HS-27A (cell line): ENCODE measurements around the gene MYO18A.
"Not testable (repeated sequence)": the region's sequence is repeated elsewhere in the genome, so short reads cannot be mapped to it uniquely, and the experiment has no call there.

Source experiments
- DNase-seq: peaks from one replicate; pipeline ENCODE4 v3.0.0-alpha.2; 2012; ENCODE audit warnings: low read depth, missing footprints

MYO18A gene

DNA sequence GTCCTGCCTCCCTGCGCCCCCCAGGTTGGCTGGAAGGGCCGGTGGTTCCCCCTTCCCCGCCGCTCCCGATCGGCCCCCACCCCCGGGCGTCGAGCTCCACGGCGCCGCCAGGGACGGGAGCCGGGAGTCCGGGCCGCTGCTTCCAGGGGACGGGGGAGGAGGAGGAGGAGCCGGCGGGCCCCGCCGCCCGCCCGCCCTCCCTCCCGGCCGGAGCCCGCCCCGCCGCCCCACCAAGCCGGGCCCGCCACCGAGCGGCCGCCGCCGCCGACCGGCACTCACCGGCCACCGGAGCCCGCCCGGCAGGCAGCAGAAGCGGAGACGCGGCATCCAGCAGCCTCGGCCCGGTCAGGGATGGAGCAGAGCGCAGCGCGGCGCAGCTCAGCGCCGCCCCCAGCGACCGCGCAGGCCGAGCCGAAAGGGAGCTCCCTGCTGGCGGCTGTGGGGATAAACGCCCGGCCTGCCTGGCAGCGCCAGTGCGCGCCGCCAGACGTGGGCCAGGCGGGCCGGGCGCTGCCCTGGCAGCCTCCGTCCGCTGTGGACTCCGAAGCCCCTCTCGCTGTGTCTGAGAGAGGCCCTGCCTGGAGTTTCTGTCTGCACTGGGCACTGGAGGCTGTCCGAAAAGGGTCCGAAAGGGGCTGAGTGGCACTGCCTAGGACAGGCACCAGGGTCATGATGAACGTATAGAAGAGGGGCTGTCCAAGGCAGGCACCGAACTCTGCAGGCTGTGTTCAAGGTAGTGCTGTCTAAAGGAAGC lies at the start of gene MYO18A:
Gene MYO18A, minus strand, starts transcription at position 365 of the 754 bp plus-strand sequence. CDS start 13,458 bp downstream, outside the sequence.
- DNase-seq: no peak

DNA sequence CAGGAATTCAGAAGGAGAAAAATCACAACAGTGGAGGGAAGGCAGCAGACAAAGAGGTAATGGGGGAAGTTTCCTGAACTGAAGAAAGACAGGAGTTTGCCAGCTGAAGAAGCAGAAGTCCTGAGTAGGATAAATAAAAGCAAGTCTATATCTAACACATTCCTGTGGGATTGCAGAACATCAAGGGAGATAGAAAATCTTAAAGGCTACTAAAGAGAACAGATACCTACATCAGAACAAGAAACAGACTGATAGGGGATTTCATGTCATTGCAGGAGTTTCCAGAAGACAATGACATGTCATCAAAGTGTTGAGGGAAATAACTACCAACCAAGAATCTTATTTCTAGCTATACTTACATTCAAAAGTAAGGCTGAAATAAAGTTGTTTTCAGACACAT lies 45.2 kb upstream of the MYO18A start:
- DNase-seq: no peak

DNA sequence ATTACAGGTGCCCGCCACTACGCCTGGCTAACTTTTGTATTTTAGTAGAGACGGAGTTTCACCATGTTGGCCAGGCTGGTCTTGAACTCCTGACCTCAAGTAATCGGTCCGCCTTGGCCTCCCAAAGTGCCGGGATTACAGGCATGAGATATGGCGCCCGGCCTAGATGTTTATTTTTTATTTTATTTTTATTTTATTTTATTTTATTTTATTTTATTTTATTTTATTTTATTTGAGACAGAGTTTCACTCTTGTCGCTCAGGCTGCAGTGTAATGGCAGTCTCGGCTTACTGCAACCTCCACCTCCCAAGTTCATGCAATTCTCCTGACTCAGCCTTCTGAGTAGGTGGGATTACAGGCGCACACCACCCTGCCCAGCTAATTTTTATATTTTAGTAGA lies 41.1 kb upstream of the MYO18A start:
- DNase-seq: not testable (repeated sequence)

- no peak for DNase-seq
Observed at GRCh38 chr17:29219378-29220047, 39.3 kb upstream of the MYO18A start.

DNA sequence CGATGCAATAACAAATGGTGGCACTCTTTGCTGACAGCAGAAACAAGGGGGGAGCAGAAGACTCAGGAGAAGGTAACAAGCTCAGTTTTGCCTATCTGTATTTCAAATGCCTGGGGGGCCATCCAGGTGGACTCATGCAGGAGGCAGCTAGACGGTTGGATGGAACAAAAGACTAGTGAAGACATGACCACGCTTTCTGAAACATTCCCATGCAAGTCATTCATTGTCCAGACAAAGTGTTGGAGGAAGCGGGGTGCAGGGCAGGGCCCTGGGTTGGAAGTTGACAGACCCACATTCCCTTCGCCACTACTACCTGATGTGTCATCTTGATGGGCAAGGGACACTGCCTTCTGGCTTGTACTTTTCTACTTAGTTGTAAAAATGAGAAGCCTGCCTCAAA lies 36.7 kb upstream of the MYO18A start:
- DNase-seq: no peak

DNA sequence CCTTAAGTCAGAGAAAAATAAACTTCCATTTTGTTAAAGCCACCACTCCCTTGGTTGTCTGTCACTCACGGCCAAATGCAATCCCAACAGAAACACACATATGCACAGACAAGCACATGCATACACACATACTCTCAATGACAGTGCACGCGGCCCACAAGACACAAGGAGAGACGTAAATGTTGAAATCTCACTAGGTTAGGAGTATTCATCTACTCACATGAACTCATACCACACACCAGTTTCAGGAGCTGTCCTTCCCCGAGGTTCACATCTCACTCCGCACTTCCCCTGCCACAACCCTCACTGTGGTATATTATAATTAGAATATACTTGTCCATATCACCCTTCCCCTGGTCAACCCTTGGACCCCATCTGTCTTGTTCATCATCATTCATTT lies 36.0 kb upstream of the MYO18A start:
- DNase-seq: no peak

DNA sequence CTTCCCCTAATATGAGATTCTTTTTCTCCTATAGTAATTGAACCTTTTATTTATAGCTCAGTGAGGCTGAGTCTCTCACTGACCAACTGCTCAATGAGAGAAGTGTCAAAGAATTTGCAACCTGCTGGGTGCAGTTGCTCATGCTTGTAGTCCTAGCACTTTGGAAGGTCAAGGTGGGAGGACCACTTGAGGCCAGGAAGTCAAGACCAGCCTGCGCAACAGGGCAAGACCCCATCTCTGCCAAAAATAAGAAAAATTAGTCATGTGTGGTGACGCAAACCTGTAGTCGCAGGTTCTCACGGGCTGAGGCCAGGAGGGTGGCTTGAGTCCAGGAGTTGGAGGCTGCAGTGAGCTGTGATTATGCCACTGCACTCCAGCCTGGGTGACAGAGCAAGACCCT lies 35.5 kb upstream of the MYO18A start:
- no peak for DNase-seq

DNA sequence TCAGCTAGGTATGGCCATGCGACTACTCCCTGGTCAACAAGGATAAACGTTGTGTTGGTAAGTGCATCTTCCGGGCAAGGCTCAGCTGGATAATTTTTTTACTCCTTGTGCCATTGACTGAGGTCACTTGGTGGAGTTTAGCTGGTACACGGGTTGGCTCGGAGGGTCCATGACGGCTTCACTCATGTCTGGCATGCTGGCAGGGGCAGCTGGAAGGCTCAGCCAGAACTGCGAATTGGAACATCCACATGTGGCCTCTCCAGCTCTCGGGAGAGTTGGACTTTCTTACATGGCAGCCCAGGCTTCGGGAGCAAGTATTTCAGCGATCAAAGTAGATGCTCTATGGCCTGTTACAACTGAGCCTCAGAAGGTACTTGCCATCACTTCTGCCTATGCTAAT lies 35.0 kb upstream of the MYO18A start:
- DNase-seq: no peak

- DNase-seq: no peak
Observed at GRCh38 chr17:29214215-29215146, 34.3 kb upstream of the MYO18A start.

DNA sequence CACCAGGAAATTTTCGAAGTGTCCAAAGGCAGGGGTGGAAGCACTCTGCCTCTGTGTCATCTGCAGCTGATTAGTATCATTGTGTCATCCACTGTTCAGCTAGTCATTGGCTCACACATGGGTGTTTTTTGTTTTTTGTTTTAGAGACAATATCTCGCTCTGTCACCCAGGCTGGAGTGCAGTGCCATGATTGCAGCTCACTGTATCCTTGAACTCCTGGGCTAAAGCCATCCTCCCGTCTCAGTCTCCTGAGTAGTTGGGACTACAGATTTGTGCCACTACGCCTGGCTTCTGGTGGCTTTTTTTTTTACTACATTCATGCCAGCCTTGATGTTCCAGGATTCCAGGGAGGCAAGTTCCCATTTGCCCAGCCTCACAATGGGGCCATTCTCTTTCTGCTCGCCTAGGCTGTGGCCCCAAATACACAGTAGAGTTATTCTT lies 32.5 kb upstream of the MYO18A start:
- no peak for DNase-seq

DNA sequence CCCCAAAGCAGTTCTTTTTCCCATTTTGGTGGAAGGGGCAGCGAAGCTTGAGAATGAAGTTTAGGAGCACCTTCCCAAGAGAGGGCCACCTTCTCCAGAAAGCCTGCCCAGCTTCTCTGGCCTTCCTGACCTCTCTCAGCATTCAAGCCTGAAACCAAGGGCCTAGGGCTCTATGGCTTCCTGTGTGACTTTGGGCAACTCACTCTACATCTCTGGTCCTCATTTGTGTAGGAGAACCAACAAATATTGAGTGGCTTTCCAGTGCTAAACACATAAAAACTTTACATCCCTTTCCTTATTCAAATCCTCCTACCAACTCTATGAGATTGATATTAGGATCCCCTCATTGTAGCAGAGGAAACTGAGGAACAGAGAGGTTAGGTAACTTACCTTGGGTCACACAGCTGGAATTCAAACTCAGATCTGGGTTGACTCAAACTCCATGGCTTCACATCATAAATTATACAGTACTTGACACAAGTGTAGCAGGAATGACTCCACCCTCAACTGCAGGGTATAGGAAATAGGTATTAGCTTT lies 32.0 kb upstream of the MYO18A start:
- no peak for DNase-seq

DNA sequence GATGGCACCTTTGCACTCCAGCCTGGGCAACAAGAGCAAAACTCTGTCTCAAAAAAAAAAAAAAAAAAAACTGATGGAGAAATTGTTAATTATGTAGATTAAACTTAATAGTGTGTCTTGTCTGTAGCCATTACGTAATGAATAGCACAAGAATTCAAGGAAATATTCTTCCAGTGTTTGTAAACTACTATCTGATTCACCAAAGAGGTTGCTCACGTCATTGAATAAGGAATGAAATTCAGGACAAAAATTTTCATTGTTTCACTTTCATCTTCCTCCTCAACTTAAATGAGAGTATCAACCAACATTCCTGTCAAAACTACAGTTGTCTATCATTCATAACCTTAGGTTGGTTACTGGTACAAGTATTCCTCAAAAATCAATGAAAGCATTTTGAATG lies 30.7 kb upstream of the MYO18A start:
- DNase-seq: no peak

DNA sequence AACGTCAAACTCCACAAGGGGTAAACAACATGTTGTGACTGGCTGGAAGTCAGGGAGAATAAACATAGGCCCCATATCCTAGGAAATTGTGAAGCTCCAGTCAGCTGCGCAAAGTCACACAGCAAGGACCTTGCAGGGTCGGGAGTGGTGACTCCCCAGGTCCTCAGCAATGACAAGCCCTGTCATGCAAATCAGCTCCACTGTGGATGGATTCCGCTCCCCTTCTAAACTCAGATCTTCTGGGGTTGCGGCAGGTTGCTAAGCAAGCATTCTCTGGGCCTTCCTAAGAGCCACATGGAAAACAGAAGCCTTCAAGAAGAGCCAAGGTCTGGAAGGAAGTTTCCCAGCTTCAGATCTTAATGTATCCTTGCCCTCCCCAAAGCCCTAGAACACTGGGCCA lies 28.9 kb upstream of the MYO18A start:
- no peak for DNase-seq

DNA sequence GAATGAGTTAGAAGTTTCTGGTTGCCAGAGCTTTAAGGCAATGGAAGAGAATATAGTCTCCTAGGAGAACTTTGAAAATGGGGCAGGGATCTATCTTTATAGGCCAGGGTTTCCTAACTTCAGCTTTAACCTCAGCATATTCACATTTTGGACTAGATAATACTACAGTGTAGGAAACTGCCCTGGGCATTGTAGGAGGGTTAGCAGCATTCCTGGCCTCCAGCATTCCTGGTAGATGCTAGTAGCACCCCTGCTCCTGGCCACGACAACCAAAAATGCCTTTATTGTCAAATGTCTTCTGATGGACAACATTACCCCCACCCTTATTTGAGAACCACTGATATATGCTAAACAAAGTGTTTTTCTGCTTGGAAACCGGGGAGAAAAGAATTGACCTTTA lies 27.8 kb upstream of the MYO18A start:
- no peak for DNase-seq

GRCh38 chr17:29205047-29205446 lies 24.8 kb upstream of the MYO18A start:
- no peak for DNase-seq

DNA sequence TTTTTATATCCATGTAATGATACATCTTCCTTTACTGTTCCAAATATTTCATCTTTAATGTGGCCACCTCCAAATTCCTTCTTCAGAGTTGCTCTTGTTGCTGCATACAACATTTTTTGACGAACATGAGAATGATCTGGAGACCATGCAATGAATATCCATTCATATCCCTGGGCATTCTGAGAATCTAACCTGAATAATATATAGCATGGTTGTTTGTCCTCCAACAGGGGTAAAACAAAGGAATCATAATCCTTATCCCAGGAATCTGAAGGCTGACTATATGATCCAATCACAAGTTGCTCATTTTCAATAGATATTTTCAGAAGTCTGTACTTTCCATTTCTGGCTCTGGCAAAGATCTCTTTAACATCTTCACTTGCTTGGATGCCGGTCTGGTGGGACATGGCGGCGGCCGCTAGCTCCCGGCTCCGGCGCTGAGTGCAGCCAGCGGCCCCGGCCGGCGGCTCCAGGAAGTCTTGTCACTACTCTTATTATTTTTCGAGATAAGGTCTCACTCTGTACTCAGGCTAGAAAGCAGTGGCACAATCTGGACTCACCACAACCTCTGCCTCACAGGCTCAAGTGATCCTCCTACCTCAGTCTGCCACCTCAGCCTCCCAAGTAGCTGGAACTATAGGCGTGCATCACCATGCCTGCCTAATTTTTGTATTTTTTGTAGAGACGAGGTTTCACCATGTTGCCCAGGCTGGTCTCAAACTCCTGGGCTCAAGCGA lies 24.0 kb upstream of the MYO18A start:
- not testable (repeated sequence) for DNase-seq

- no peak for DNase-seq
Observed at GRCh38 chr17:29197516-29198272, 17.5 kb upstream of the MYO18A start.

GRCh38 chr17:29196769-29197515 lies 16.7 kb upstream of the MYO18A start:
- no peak for DNase-seq

GRCh38 chr17:29195465-29196081 lies 15.4 kb upstream of the MYO18A start:
- no peak for DNase-seq

DNA sequence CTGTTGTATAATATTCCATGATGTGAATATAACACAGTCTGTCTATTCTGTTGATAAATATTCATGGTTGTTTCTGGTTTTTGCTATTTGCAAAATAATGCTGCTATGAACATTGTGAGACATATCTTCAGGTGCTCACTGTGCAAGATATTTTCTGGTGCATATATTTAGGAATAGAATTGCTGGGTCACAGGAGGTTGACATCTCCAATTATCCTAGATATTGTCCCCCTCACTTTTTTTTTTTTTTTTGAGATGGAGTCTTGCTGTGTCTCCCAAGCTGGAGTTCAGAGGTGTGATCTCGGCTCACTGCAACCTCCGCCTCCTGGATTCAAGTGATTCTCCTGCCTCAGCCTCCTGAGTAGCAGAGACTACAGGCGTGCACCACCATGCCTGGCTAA lies 14.5 kb upstream of the MYO18A start:
- no peak for DNase-seq
